Activated CD4-positive, alpha-beta memory T cell treated with anti-CD3 and anti-CD28 coated beads for 36 hours (primary cell): Measurements from ENCODE around the gene FXYD6. TPM values are rescaled to one million over a fixed set of nuclear protein-coding genes. Genes with fewer than 3 reads are reported as not detected.

Experiments used
- CTCF ChIA-PET: fragments of 350-600 bp; sonication (Branson Sonifier 250); formaldehyde crosslinking; loops from one replicate; lab custom pipeline; 2021; ENCODE audit warnings: antibody characterized with exemption, inconsistent platforms; lab: Charles Lee
- POLR2A ChIA-PET: fragments of 350-600 bp; sonication (Branson Sonifier 250); formaldehyde crosslinking; loops from one replicate; lab custom pipeline; 2021; ENCODE audit warnings: antibody characterized with exemption; lab: Charles Lee
- DNase-seq: peaks from one replicate; pipeline ENCODE4 v3.0.0-alpha.2; 2020
- H3K27ac Mint-ChIP-seq: one replicate; pipeline ENCODE4 v1.8.0; 2021; ENCODE audit warnings: mixed read lengths
- H3K27me3 Mint-ChIP-seq: one replicate; pipeline ENCODE4 v1.8.0; 2021; ENCODE audit warnings: mixed read lengths
- H3K36me3 Mint-ChIP-seq: one replicate; pipeline ENCODE4 v1.8.0; 2021; ENCODE audit warnings: mixed read lengths
- H3K4me1 Mint-ChIP-seq: one replicate; pipeline ENCODE4 v1.8.0; 2021; ENCODE audit warnings: low read depth, mixed read lengths
- H3K4me3 Mint-ChIP-seq: one replicate; pipeline ENCODE4 v1.8.0; 2021; ENCODE audit warnings: mild to moderate bottlenecking, mixed read lengths
- H3K9me3 Mint-ChIP-seq: one replicate; pipeline ENCODE4 v1.8.0; 2021; ENCODE audit warnings: mixed read lengths
- intact Hi-C: fragments of 100-400 bp; cut with micrococcal nuclease; formaldehyde crosslinking; loops from one replicate; pipeline ENCODE4 v1.15.1; 2023
- total RNA-seq, 2 experiments: library from RNA; stranded (reverse); gene quantifications; one replicate each; pipeline ENCODE4 v1.2.3, GENCODE V29; 2021

Gene FXYD6
- total RNA-seq, 2 experiments from 2014 or later = 0.26 to 0.61 TPM

GRCh38 chr11:117918366-117919255, 42.2 kb upstream of the FXYD6 start:
- no peak for DNase-seq
- Mint-ChIP-seq H3K27me3 (no peaks in the 10 kb centered on the region), H3K4me1 (peaks cover 9% of the 10 kb centered on the region), H3K36me3 (no peaks in the 10 kb centered on the region), H3K27ac (no peak overlapping the region), H3K4me3 (no peak overlapping the region), H3K9me3 (no peaks in the 10 kb centered on the region)
- POLR2A ChIA-PET = interaction anchor here (1.2 kb wide), 1 partner anchor 14 kb away, joined by 3 read pairs; no protein-coding TSS in a partner anchor
- intact Hi-C loops = no loop called here
- CTCF ChIA-PET = interaction anchor here (1.1 to 2.8 kb wide), 2 partner anchors 28 to 74 kb away, joined by 5 to 15 read pairs; no protein-coding TSS in a partner anchor

DNA sequence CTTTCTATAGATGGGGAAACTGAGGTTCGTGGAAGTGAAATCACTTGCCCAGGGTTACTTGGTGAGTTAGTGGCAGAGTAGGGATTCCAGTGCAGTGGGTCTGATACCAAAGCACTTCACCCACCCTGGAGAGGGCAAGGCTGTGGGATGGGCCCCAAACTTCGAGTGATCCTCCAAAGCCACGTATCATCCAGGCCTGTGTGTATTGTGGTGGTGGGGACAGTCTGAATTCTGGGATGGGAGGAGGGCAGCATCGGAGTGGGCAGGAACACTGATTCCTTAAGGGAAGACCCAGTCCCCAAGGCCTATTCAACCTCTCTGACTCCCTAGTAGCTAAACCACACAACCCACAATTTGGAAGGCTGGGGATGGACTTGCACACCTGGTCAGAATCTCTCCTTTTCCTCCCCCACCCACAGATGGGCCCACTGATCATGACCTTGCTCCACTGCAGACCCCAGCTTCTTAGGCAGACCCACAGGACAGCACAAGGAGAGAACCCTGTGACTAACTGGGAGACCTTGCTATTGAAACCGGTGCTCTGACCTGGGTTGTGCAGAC, 41.2 kb upstream of the FXYD6 start:
- H3K4me3 Mint-ChIP-seq = no peak overlapping the region
- H3K27ac Mint-ChIP-seq = no peak overlapping the region
- peaks cover 9% of the 10 kb centered on the region for H3K4me1 Mint-ChIP-seq
- no peak for DNase-seq
- no peaks in the 10 kb centered on the region for H3K27me3 Mint-ChIP-seq
- no peaks in the 10 kb centered on the region for H3K36me3 Mint-ChIP-seq
- intact Hi-C loops = no loop called here
- ChIA-PET CTCF (no interaction called here), POLR2A (no interaction called here)
- no peaks in the 10 kb centered on the region for H3K9me3 Mint-ChIP-seq

GRCh38 chr11:117916956-117917355, 40.5 kb upstream of the FXYD6 start:
- POLR2A ChIA-PET = no interaction called here
- Mint-ChIP-seq H3K4me3 (no peak overlapping the region), H3K27ac (no peak overlapping the region), H3K27me3 (no peaks in the 10 kb centered on the region), H3K9me3 (no peaks in the 10 kb centered on the region), H3K36me3 (no peaks in the 10 kb centered on the region), H3K4me1 (peaks cover 9% of the 10 kb centered on the region)
- DNase-seq = no peak
- CTCF ChIA-PET = interaction anchor here (0.8 to 1.3 kb wide), 3 partner anchors 28 to 110 kb away, joined by 3 read pairs; no protein-coding TSS in a partner anchor
- intact Hi-C loops = no loop called here

DNA sequence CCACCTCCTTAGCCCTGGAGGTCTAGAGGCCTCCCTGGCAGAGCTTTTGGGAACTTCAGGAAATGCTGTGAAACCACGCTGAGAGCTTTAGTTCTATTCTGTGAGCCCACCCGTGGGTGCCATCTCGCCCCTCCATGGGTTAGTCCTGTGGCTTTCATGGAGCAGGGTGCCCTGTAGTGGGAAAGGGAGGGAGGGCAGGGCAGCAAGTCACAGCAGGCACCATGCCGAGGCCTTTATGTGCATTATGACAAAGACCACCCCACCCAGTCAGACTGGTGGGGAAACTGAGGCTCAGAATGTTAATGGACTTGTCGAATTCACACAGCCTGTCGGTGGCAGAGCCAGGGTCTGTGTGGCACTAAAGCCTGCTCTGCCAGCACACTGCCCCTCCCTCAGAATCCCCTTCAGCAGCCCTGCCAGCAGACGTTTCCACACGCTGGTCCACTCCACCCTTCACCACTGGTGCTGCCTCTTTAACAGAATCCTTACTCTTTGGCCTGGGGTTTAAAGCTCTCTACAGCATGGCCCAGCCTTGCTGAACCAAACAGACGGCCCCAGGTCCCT, 39.3 kb upstream of the FXYD6 start:
- Mint-ChIP-seq H3K27ac (no peak overlapping the region), H3K36me3 (no peaks in the 10 kb centered on the region), H3K9me3 (no peaks in the 10 kb centered on the region), H3K4me1 (peaks cover 9% of the 10 kb centered on the region), H3K27me3 (no peaks in the 10 kb centered on the region), H3K4me3 (no peak overlapping the region)
- DNase-seq = no peak
- ChIA-PET POLR2A (no interaction called here), CTCF (interaction anchor here (0.6 to 1.7 kb wide), 4 partner anchors 29 to 573 kb away, joined by 3 to 6 read pairs (median 3); no protein-coding TSS in a partner anchor)
- intact Hi-C loops = no loop called here

DNA sequence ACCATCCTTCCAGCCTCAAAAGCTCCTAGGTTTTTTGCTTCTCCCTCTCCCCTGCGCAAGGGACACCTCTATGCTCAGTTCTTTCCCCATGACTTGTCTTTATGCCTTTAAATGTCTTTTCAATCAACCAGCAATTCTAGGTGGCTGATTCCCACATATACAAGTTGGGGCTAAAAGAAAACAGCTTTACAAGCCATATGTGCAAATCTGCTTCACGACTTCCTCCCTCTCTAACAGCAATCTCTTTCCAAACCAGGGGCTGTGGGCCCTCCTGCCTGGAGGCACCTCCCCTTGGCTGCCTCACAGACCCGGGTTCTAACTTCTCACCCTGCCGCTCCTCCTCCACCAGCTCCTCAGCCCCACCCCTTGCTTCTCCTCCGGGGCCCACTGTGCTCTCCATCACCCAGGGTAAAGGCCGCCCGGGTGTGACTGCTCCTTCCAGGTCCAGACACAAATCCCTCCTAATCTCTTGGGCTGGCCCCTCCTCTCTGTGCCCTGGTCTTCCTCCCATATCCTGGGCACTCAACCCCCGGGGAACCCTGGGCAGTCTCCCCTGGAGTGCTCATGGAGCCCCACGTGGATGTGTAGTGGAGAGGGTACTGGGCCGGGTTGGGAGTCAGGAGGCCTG, 38.6 kb upstream of the FXYD6 start:
- no peak overlapping the region for H3K4me3 Mint-ChIP-seq
- no peaks in the 10 kb centered on the region for H3K36me3 Mint-ChIP-seq
- DNase-seq = no peak
- CTCF ChIA-PET = interaction anchor here (0.6 to 1.7 kb wide), 3 partner anchors 32 to 574 kb away, joined by 3 to 6 read pairs (median 3); no protein-coding TSS in a partner anchor
- intact Hi-C loops = no loop called here
- H3K27ac Mint-ChIP-seq = no peak overlapping the region
- POLR2A ChIA-PET = no interaction called here
- H3K4me1 Mint-ChIP-seq = peaks cover 9% of the 10 kb centered on the region
- H3K27me3 Mint-ChIP-seq = no peaks in the 10 kb centered on the region
- no peaks in the 10 kb centered on the region for H3K9me3 Mint-ChIP-seq

GRCh38 chr11:117914398-117914761, 37.9 kb upstream of the FXYD6 start:
- POLR2A ChIA-PET = no interaction called here
- Mint-ChIP-seq H3K27ac (no peak overlapping the region), H3K9me3 (no peaks in the 10 kb centered on the region), H3K4me1 (peaks cover 2% of the 10 kb centered on the region), H3K4me3 (no peak overlapping the region), H3K36me3 (no peaks in the 10 kb centered on the region), H3K27me3 (no peaks in the 10 kb centered on the region)
- CTCF ChIA-PET = interaction anchor here (1.2 kb wide), 1 partner anchor 91 kb away, joined by 3 read pairs; no protein-coding TSS in a partner anchor
- intact Hi-C loops = no loop called here
- no peak for DNase-seq

- intact Hi-C loops = no loop called here
- CTCF ChIA-PET = no interaction called here
- H3K36me3 Mint-ChIP-seq = no peaks in the 10 kb centered on the region
- peak; percentile 5 for DNase-seq
- no peaks in the 10 kb centered on the region for H3K9me3 Mint-ChIP-seq
- H3K4me3 Mint-ChIP-seq = no peak overlapping the region
- H3K27me3 Mint-ChIP-seq = no peaks in the 10 kb centered on the region
- H3K27ac Mint-ChIP-seq = no peak overlapping the region
- POLR2A ChIA-PET = no interaction called here
- no peaks in the 10 kb centered on the region for H3K4me1 Mint-ChIP-seq
These were observed 37.4 kb upstream of the FXYD6 start for GRCh38 chr11:117913736-117914397.

DNA sequence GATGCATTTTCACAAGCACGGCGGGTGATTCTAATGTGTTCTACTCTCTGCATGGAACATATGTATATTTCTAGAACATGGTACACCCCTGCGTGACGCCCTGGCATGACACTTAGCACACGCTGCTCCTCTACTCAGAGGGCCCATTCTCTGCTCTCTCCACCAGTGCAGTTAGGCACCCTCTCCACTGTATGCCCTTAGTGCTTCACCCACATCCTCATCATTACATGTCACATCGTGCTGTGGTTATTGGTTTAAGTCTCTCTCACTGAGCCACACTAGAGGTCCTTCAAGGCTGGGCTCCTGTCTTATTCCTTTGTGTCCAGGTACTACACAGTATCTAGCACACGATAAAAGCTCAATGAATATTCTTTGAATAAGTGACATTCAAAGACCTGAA, 36.0 kb upstream of the FXYD6 start:
- H3K36me3 Mint-ChIP-seq = no peaks in the 10 kb centered on the region
- H3K4me1 Mint-ChIP-seq = peaks cover 7% of the 10 kb centered on the region
- intact Hi-C loops = no loop called here
- H3K4me3 Mint-ChIP-seq = no peak overlapping the region
- no peak for DNase-seq
- no peak overlapping the region for H3K27ac Mint-ChIP-seq
- H3K9me3 Mint-ChIP-seq = no peaks in the 10 kb centered on the region
- no peaks in the 10 kb centered on the region for H3K27me3 Mint-ChIP-seq
- ChIA-PET CTCF (interaction anchor here (2.4 kb wide), 1 partner anchor 34 kb away, joined by 9 read pairs; no protein-coding TSS in a partner anchor), POLR2A (no interaction called here)

DNA sequence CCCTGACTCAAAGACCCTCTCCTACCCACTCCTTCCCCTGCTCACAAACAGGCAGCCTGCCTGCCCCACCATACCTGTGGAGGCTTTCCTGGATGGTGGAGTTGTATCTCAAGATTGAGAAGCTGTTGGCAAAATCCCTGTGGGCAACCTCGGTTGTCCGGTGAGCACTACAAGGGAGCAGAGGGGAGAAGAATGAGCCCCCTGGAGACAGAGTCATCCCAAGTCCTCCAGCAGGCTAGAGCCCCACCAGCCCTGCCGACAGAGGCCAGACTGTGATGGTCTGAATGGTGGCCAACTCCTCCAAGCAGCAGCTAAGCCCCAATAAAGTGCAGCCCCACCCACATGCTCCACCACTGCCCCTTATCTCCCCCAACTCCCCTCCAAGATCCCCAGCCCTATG, 35.2 kb upstream of the FXYD6 start:
- CTCF ChIA-PET = interaction anchor here (2.4 kb wide), 1 partner anchor 35 kb away, joined by 9 read pairs; no protein-coding TSS in a partner anchor
- H3K9me3 Mint-ChIP-seq = no peaks in the 10 kb centered on the region

GRCh38 chr11:117910941-117911655, 34.6 kb upstream of the FXYD6 start:
- no peak overlapping the region for H3K27ac Mint-ChIP-seq
- H3K4me3 Mint-ChIP-seq = no peak overlapping the region
- intact Hi-C loops = no loop called here
- no peaks in the 10 kb centered on the region for H3K9me3 Mint-ChIP-seq
- H3K4me1 Mint-ChIP-seq = peaks cover 13% of the 10 kb centered on the region
- no peaks in the 10 kb centered on the region for H3K36me3 Mint-ChIP-seq
- DNase-seq = no peak
- POLR2A ChIA-PET = no interaction called here
- CTCF ChIA-PET = interaction anchor here (2.4 kb wide), 1 partner anchor 36 kb away, joined by 9 read pairs; no protein-coding TSS in a partner anchor
- H3K27me3 Mint-ChIP-seq = no peaks in the 10 kb centered on the region

More for the DNA sequence above, 35.2 kb upstream of the FXYD6 start:
- Mint-ChIP-seq H3K27me3 (no peaks in the 10 kb centered on the region), H3K27ac (no peak overlapping the region), H3K4me3 (no peak overlapping the region), H3K4me1 (peaks cover 13% of the 10 kb centered on the region), H3K36me3 (no peaks in the 10 kb centered on the region)
- intact Hi-C loops = no loop called here
- POLR2A ChIA-PET = no interaction called here
- DNase-seq = no peak

DNA sequence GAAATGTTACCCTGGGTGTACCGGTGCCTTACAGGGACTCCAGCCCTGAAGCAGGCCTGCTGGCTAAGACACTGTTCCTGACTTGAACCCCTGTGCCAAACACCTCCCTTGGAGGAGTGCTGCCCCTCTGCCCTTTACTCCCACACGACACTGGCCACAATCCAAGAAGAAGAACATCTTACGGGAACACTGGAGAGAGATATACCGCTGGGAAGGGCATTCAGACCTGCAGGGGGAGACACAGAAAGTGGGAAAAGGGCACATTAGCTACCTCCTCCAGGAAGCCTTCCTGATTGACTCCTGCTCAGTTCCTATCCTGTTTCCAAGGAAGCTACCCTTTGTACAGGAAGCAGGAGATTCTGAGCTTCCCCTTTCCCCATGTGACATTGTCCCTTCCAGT, 34.1 kb upstream of the FXYD6 start:
- intact Hi-C loops = no loop called here
- Mint-ChIP-seq H3K9me3 (no peaks in the 10 kb centered on the region), H3K4me1 (peaks cover 13% of the 10 kb centered on the region), H3K4me3 (no peak overlapping the region), H3K36me3 (no peaks in the 10 kb centered on the region), H3K27ac (no peak overlapping the region), H3K27me3 (no peaks in the 10 kb centered on the region)
- DNase-seq = no peak
- POLR2A ChIA-PET = no interaction called here
- CTCF ChIA-PET = interaction anchor here (2.4 kb wide), 1 partner anchor 36 kb away, joined by 9 read pairs; no protein-coding TSS in a partner anchor
